GM18868 (cell line): Measurements from ENCODE around the gene ABTB1.

Source experiments
- ATAC-seq: cut with Tn5 transposase; IDR thresholded peaks from one replicate; pipeline ENCODE4 v1.9.1; 2021; ENCODE audit warnings: mild to moderate bottlenecking, moderate library complexity; ENCODE audit not compliant: unreplicated experiment

The ABTB1 gene

GRCh38 chr3:127717357-127718244 lies 44.8 kb downstream of the ABTB1 start:
- no peak for ATAC-seq

GRCh38 chr3:127718245-127718915 lies 45.6 kb downstream of the ABTB1 start:
- ATAC-seq: no peak

- no peak for ATAC-seq
Observed at GRCh38 chr3:127718916-127719290, 46.2 kb downstream of the ABTB1 start.

- ATAC-seq: no peak
Observed at GRCh38 chr3:127719369-127719768, 46.6 kb downstream of the ABTB1 start.

- no peak for ATAC-seq
Observed at GRCh38 chr3:127720161-127720823, 47.5 kb downstream of the ABTB1 start.

- ATAC-seq: no peak
Observed at GRCh38 chr3:127720985-127721935, 48.5 kb downstream of the ABTB1 start.

GRCh38 chr3:127722091-127722784 lies 49.5 kb downstream of the ABTB1 start:
- ATAC-seq: no peak

- ATAC-seq: no peak
Observed at GRCh38 chr3:127723011-127723567, 50.3 kb downstream of the ABTB1 start.

GRCh38 chr3:127726894-127727293 lies 54.1 kb downstream of the ABTB1 start:
- ATAC-seq: no peak

- no peak for ATAC-seq
Observed at GRCh38 chr3:127728417-127729015, 55.8 kb downstream of the ABTB1 start.

- no peak for ATAC-seq
Observed at GRCh38 chr3:127729556-127730056, 56.9 kb downstream of the ABTB1 start.

- ATAC-seq: no peak
Observed at GRCh38 chr3:127730171-127730570, 57.4 kb downstream of the ABTB1 start.
